Osteoblast (primary cell): ENCODE measurements around the gene FRAS1. TPM values are rescaled to one million over a fixed set of nuclear protein-coding genes. Genes with fewer than 3 reads are reported as not detected.

ENCODE experiments used
- DNase-seq: peaks from one replicate; pipeline ENCODE4 v3.0.0; 2011; ENCODE audit warnings: low spot score, mixed read lengths; ENCODE audit not compliant: insufficient read length; ENCODE audit errors: missing footprints
- H2AFZ ChIP-seq: 2 replicates; pipeline ENCODE4 v1.6.0; 2011; ENCODE audit warnings: mild to moderate bottlenecking, low read length
- H3K27ac ChIP-seq: 2 replicates; pipeline ENCODE4 v1.5.1; 2011; ENCODE audit warnings: mild to moderate bottlenecking, low read depth, low read length, moderate library complexity
- H3K27me3 ChIP-seq: 2 replicates; pipeline ENCODE4 v1.6.0; 2012; ENCODE audit warnings: mild to moderate bottlenecking, control low read depth, inconsistent platforms, low read length, moderate library complexity; ENCODE audit not compliant: insufficient read depth
- H3K36me3 ChIP-seq: 2 replicates; pipeline ENCODE4 v1.5.1; 2011; ENCODE audit warnings: mild to moderate bottlenecking, low read length, control low read depth, moderate library complexity; ENCODE audit not compliant: insufficient read depth
- H3K4me1 ChIP-seq: 2 replicates; pipeline ENCODE4 v1.5.1; 2011; ENCODE audit warnings: mild to moderate bottlenecking, low read length, control low read depth, moderate library complexity; ENCODE audit not compliant: insufficient read depth
- H3K4me2 ChIP-seq: 2 replicates; pipeline ENCODE4 v1.6.0; 2011; ENCODE audit warnings: mild to moderate bottlenecking, low read length; ENCODE audit not compliant: insufficient read depth
- H3K4me3 ChIP-seq: fragments of 200-600 bp; sonication (generic); 3 replicates; pipeline ENCODE4 v1.5.1; 2012; ENCODE audit warnings: mild to moderate bottlenecking, low read length, inconsistent platforms; ENCODE audit not compliant: insufficient read depth
- H3K79me2 ChIP-seq: 2 replicates; pipeline ENCODE4 v1.6.0; 2012; ENCODE audit warnings: mild to moderate bottlenecking, low read length, control low read depth, inconsistent platforms; ENCODE audit not compliant: insufficient read depth
- H3K9me3 ChIP-seq: 2 replicates; pipeline ENCODE4 v1.5.1; 2011; ENCODE audit warnings: low read depth, low read length, control low read depth
- H4K20me1 ChIP-seq: 2 replicates; pipeline ENCODE4 v1.6.0; 2012; ENCODE audit warnings: mild to moderate bottlenecking, low read length, control low read depth; ENCODE audit not compliant: insufficient read depth
- total RNA-seq: library from RNA; depleted of rRNA; stranded (reverse); fragments of >200 nt; gene quantifications from 2 replicates; pipeline ENCODE4 v1.2.3, GENCODE V29; 2012
- TF ChIP-seq, protein P1 (sequence below): IDR thresholded peaks from 2 replicates; pipeline ENCODE4 v1.5.1; 2011; ENCODE audit warnings: mild to moderate bottlenecking, low read depth, low read length, moderate library complexity; ENCODE audit errors: extremely low read depth

Gene FRAS1
- total RNA-seq, 1 donor: 5.1 TPM

- Histone ChIP-seq H4K20me1 (no peaks in the 10 kb centered on the region), H3K4me1 (no peaks in the 10 kb centered on the region), H3K27ac (no peak overlapping the region), H3K4me2 (no peak overlapping the region), H3K27me3 (no peaks in the 10 kb centered on the region), H3K4me3 (no peak overlapping the region), H3K79me2 (no peaks in the 10 kb centered on the region), H3K9me3 (no peaks in the 10 kb centered on the region), H3K36me3 (no peaks in the 10 kb centered on the region), H2AFZ (no peak overlapping the region)
- TF ChIP-seq, protein P1, sequence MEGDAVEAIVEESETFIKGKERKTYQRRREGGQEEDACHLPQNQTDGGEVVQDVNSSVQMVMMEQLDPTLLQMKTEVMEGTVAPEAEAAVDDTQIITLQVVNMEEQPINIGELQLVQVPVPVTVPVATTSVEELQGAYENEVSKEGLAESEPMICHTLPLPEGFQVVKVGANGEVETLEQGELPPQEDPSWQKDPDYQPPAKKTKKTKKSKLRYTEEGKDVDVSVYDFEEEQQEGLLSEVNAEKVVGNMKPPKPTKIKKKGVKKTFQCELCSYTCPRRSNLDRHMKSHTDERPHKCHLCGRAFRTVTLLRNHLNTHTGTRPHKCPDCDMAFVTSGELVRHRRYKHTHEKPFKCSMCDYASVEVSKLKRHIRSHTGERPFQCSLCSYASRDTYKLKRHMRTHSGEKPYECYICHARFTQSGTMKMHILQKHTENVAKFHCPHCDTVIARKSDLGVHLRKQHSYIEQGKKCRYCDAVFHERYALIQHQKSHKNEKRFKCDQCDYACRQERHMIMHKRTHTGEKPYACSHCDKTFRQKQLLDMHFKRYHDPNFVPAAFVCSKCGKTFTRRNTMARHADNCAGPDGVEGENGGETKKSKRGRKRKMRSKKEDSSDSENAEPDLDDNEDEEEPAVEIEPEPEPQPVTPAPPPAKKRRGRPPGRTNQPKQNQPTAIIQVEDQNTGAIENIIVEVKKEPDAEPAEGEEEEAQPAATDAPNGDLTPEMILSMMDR: no peak
- DNase-seq: no peak
These were observed 274.1 kb downstream of the FRAS1 start for GRCh38 chr4:78331186-78331585.

- H2AFZ ChIP-seq: no peak overlapping the region
- no peaks in the 10 kb centered on the region for H3K36me3 ChIP-seq
- no peaks in the 10 kb centered on the region for H3K79me2 ChIP-seq
- H3K27me3 ChIP-seq: no peaks in the 10 kb centered on the region
- H3K4me2 ChIP-seq: no peak overlapping the region
- no peaks in the 10 kb centered on the region for H4K20me1 ChIP-seq
- DNase-seq: no peak
- no peak overlapping the region for H3K27ac ChIP-seq
- TF ChIP-seq, protein P1: no peak
- H3K4me1 ChIP-seq: no peaks in the 10 kb centered on the region
- H3K4me3 ChIP-seq: no peak overlapping the region
- H3K9me3 ChIP-seq: no peaks in the 10 kb centered on the region
These were observed 274.8 kb downstream of the FRAS1 start for GRCh38 chr4:78331965-78332364.

DNA sequence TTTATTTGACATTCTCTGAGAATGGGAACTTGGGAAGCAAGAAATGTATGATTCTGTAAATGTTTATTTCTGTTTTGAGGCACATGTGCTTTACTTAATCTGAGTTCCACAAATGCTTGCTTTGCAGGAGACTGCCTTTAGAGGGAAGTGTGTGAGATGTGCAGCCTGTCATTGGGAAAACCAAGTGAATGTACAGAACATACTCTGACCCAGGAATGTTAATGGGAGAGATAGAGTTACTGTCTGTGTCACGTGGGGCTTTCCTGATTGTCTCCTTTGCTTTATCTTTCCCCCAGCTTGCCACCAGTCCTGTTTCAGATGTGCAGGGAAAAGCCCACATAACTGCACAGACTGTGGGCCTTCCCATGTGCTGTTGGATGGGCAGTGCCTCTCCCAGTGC lies 275.9 kb downstream of the FRAS1 start:
- no peak for DNase-seq
- H3K4me3 ChIP-seq: no peak overlapping the region
- no peaks in the 10 kb centered on the region for H3K27me3 ChIP-seq

DNA sequence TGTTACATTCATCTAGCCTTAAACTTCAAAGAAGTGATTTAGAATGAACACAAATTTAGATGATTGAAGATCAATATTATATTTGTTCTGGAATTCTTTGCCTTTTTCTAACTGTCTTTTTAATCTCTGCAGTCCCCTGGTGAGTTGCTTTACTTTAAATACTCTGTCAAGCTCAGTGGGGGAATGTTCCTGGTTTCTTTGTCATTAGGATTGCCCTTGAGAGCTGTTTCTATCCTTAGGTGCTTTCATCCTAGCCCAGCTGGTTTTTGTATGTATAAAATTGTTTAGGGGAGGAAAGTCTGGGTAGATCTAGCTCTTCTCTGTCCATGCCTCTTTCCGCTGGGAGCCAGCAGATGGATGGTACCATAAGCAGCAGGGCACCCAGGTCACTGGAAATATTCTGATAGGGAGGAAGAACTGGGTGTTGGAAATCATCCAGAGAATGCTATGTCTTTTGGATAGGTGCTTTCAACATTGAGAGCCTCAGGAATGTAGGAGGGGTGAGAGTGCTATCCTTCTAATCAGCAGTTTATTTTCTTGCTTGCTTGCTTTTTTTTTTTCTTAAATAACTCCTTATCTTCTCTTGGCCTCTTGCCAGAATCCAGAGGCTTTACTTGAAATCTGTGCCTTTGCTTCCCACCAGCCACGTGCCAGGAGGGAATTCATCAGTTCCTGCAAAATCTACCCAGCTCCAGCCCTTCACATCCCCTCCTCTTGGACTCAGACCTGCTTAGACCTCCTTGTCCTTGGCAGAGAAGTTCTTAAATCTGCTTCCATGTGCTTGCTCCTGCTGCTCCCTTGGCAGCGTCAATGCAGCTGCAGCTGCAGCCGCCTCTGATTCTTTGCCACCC lies 279.2 kb downstream of the FRAS1 start:
- TF ChIP-seq, protein P1: no peak
- Histone ChIP-seq H3K27me3 (no peaks in the 10 kb centered on the region), H3K4me3 (no peak overlapping the region), H3K4me1 (no peaks in the 10 kb centered on the region), H4K20me1 (no peaks in the 10 kb centered on the region), H3K79me2 (no peaks in the 10 kb centered on the region), H3K4me2 (no peak overlapping the region), H3K36me3 (no peaks in the 10 kb centered on the region), H3K27ac (no peak overlapping the region), H3K9me3 (no peaks in the 10 kb centered on the region), H2AFZ (no peak overlapping the region)
- no peak for DNase-seq

More for the DNA sequence above, 275.9 kb downstream of the FRAS1 start:
- H3K36me3 ChIP-seq: no peaks in the 10 kb centered on the region
- no peak overlapping the region for H3K4me2 ChIP-seq
- TF ChIP-seq, protein P1: no peak
- no peaks in the 10 kb centered on the region for H3K79me2 ChIP-seq
- H3K9me3 ChIP-seq: no peaks in the 10 kb centered on the region
- no peak overlapping the region for H3K27ac ChIP-seq
- no peaks in the 10 kb centered on the region for H4K20me1 ChIP-seq
- H3K4me1 ChIP-seq: no peaks in the 10 kb centered on the region
- H2AFZ ChIP-seq: no peak overlapping the region
